Mesenteric fat pad (tissue), 1 donor: ENCODE measurements around the gene SLC35F3. TPM values are rescaled to one million over a fixed set of nuclear protein-coding genes. Genes with fewer than 3 reads are reported as not detected.

Experiments used
- DNase-seq: peaks from one replicate; pipeline ENCODE4 v3.0.0-alpha.2; 2020; ENCODE audit warnings: low spot score
- total RNA-seq: library from RNA; stranded (reverse); fragmentation: NEBNext Ultra II Directional; extraction: Animal tissue kit (Norgen Biotek cat#: 25700); gene quantifications from one replicate; pipeline ENCODE4 v1.2.1, GENCODE V29; 2021
- donor health status: DM: yes; HTN: yes; CAD: no.

SLC35F3 gene
- total RNA-seq, 1 donor from 2014 or later = not detected

DNA sequence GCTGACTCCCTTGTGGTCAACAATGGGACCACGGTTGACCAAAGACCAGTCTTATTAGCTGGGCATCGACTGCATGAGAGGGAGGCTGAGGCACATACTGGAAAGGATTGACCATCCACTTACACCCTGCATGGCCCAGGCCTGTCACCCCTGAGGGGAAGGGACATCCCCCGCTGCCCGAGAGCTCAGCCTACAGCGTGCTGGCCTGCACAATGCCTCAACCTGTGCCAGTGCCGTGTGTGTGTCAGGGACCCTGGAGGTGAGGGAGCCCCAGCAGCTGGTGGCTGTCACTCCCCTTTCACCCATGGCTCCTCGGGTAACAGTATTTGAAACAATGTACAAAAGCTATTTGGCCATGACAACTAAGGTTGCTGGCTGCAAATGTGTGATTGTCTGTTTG lies 67.3 kb downstream of the SLC35F3 start:
- DNase-seq = no peak

DNA sequence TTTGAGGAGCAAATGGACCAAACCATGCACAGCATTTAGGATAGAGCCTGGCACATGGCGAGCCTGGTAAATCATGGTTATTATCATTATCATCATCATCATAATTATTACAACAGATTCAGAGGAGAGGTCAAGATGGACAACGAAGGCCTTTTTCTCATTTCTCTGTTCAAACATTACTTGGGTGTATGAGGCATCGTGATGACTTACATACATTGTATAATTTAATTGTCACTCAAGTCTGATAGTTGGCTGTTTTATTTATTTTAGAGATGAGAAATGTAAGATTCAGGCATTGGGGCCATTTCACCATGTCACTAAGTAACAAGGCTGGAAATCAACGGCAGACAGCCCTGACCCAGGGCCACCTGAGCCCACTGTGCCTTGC lies 68.1 kb downstream of the SLC35F3 start:
- no peak for DNase-seq

DNA sequence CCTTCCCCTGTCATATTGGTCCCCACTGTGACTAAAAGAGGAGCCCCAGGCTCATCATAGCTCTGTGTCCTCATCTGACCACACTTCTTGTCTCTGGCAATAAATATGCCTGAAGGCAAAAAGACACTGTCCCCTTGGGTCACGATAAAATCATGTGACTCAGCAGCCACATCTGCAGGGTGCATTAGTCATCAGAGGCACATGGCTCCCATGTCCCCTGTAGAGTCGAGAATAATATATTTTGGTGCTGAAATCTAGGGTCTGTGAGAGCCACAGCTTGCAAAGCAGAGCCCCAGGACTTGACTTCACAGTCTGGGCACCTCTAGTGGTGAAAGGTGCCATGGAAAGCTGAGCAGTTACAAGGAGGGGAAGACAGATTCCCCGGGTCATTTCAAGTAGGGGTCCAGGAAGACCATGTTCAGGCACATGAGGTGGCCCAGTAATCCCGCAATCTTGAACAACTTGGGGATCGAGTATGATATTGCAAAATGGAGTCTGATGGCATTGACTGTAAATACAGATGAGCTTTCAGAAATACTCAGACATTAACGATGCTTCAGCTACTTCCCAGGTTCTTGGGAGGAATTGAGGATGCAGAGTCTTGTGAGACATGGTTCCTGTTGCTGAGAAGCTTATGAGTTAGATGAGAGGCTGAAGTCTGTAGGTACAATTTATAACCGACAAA lies 68.6 kb downstream of the SLC35F3 start:
- no peak for DNase-seq

DNA sequence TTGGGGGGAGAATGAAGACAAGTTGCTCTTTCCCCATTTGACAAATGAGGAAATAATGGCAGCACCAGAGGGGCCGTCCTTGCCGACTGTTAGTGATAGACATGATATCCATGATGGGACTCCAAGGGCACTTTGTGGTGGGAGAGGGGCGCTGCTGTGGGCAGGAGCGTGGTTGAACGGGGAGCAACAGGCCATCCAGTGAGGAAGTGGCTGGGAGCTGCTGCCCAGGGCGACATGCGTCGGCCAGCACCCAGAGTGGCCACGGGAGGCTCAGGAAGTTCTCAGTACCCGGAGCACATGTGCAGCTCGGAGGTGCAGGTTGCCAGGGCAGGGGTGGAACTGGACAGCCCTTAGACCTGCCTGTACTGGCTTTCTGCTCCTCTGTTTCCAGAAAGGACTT lies 71.0 kb downstream of the SLC35F3 start:
- no peak for DNase-seq

DNA sequence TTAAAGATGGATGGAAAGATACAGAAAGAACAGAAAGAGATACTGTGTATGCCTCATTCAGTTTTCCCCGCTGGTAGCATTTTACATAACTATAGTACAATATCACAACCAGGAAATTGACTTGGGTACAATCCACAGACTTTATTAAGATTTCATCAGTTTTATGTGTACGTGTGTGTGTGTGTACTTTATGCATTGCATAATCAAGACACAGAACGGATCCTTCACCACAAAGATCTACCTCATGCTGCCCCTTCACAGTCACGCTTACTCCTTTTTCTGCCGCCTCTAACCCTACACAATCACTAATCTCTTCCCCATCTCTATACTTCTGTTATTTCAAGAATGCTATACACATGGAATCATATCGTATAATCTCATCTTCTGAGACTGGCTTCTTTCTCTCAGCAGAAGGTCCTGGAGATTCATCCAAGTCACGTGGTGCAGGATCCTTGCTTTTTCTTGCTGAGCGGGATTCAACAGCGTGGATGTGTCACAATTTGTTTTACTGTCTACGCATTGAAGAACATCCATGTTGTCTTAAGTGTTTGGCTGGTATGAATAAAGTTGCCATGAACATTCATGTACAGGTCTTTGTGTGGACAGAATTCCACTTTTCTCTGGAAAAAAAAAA lies 76.7 kb downstream of the SLC35F3 start:
- DNase-seq = no peak

DNA sequence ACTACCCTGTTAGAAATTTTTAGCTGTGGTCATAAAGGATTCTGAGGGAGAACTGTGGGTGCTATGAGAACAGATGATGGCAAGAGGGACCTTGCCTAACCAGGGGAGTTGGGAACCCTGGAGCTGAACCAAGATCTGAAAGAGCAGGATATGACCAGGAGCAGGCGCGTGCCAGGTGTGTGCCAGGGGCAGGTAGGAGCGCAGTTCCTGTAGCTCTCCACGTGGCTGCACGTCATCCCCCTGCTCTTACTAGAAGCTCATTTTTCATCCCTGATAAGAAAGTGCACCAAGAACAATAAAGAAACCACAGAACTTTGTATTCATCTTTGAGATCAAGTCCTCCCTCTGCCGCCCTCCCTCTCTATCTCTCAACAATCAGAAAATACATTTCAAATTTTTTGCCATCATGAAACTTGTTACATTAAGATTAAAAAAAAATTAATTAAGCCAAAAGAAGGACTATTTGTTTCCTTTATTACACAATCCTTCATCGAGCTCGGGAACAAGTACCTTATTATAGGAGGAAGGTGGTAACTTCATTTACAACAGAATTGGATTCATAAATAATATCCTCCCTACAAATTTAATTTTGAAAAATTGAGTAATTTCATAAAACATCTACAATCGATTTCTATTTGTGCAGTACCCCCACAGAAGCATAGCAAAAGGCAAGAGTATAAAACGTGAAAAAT lies 78.5 kb downstream of the SLC35F3 start:
- no peak for DNase-seq

DNA sequence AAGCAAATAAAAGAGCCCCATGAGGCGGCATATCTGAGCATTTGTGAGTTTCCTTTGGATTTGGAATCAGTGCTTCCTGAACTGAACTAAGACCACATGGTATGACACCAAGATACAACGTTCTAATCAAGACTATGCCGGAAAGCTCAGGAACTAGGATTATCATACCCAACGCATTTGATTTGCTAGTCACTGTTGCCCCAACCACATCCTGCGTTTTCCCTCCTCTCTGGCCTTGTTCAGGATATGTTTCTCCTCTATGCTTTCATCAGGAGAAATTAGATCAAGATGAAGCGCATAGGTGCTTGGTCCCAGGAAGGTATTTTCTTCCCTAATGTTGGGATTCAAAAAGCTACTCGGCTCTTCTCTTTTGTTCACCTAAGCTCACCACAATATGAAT lies 79.3 kb downstream of the SLC35F3 start:
- no peak for DNase-seq

DNA sequence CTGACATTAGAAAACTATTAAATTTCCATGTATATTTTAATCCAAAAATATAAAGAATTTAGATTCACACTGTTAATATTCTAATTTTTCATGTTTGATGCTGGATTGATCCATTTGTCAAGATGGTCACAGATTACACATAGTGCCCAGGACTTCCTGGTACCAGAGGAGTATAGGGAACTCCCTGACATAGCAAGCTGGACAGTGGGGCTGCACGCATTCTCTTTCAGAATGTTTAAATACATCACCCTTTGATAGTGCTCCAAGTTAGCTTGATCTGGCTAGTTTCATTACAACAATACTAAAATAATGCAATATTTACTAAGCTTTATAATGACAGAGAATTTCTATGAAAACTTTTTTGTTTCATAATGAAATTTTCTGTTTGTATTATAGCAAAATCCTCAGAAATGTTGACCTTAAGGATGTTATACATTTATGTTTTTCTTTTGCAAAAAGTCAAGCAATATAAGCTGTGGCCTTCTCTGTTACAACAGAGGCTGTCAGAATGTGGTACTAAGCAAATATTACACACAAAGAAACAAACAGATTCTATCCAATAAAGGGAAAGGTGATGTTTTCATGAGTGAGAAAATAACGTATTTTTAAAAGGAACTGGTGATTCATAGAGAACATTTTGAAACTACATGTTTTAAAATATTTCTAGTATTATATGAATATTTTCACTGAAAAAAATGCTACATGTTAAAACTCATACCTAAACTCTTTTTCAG lies 84.7 kb downstream of the SLC35F3 start:
- DNase-seq = no peak

DNA sequence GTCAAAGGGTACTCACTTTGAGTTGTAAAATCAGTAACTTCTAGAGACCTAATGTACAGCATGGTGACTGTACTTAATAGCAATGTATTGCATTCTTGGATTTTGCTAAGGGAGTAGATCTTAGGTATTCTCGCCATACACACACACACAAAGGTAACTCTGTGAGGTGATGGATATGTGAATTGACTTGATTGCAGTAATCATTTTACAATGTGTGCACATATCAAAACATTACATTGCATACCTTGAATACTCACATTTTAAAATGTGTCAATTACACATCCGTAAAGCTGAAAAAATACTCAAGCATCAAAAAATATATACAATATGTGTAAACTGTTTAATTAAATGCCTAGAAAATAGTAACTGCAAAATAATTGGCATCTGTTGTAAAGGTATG lies 86.0 kb downstream of the SLC35F3 start:
- no peak for DNase-seq

DNA sequence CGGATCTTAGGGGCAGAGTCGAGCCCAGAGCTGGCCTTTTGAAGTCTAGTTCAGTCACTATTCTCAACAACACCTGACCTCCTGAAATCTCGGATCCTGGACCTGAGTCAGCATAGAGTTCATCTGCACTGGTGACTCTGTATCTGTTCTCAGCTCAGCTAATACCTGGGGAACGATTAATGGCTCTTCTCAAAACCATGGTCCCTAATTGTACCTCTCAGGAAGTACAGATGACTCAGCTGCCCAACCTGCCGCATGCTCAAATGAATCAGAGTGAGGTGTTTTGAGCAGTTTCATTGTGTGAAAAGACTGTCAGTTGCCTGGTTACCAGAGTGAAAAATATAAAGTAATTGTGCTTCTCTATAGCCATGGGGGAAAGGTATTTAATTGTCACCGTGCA lies 89.2 kb downstream of the SLC35F3 start:
- DNase-seq = no peak

DNA sequence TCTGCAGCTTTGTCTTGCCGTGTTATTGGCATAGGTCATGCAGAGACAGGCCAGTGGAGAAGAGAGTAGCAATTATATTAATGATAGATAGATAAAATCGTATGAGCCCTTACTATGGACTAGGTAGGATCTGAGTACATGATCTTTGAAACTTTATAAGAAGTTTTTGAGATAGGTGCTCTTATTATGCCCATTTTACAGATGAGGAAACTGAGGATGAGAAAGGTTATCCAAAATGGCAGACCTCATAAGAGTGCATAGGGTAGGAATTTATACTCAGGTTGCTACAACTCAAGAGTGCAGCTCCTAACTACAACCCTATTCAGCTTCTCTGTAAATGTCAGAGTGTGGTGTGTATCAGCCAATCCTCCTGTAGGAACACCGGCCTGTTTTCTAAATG lies 89.6 kb downstream of the SLC35F3 start:
- DNase-seq = no peak

DNA sequence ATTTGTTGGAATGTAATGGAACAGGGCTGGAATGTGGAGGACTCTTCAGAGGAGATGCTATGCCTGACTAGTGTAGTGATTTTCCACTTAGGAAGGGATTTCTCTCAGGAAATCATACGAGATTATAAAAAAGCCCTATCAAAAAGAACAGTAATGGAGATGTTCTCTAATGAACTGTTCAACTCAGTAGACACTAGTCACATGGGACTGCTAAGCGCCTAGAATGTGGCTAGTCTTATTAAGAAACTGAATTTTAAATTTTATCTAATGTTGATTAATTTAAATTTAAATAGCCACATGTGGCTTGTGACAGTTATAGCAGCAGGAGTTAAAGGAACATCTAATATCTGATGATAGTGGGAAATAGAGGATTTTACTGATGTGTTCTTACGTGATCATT lies 94.0 kb downstream of the SLC35F3 start:
- DNase-seq = no peak

DNA sequence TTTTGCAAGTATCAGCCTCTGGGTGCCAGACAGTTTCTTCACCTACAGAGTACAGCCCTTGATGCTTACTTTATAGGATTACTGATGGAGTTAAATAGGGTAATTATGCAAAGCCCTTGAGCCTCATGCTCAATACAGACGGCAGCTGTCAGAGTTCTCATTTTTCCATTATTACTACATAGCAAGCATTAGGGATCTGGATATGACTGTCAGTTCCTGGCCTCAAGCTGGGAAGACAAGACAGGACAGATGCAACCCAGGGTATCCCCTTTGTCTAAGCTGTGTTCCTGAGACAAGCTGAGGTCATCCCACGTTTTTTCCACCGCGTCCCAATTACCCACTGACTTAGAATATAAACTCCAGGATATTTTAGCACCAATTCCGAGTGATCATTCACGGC lies 94.4 kb downstream of the SLC35F3 start:
- DNase-seq = no peak

DNA sequence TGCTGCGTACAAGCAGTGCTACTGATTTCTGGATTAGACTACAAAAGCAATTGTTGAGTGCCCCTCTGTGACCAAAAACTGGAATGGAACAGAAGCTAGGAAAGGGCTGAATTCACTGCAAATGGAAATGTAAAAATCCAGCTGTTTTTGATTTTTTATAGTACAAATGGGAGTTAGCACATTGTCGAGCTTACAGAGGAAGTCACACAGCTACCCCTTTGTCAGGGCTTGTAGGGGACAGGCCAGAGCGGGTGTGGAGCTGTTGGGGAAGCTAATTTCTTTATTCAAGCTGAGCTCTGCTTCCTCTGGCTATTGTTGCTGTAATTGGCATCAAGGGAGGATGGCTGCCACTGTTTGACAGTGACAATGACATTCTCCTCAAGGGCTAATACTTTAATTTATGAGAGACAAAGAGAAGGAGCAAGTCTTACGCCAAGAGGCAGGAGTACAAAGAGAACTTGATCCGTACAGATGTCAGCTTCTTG lies 96.1 kb downstream of the SLC35F3 start:
- DNase-seq = no peak

DNA sequence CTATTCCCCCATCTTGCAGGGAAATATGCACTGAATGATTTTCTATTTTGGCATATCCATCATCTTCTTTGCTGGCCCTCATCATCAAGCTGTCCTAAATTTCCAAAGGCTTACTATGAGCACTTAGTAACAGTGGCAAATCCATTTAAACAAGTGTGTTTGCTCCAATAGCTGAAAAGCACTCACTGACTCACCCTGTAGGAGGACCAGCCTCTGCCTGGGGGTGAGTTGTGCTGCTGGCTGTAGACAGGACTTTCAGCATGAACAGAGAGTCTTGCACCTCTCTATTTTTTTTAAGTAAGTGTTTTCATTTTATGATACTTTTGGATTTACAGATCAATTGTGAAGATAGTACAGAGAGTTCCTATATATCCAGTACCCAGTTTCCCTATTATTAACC lies 97.3 kb downstream of the SLC35F3 start:
- no peak for DNase-seq

DNA sequence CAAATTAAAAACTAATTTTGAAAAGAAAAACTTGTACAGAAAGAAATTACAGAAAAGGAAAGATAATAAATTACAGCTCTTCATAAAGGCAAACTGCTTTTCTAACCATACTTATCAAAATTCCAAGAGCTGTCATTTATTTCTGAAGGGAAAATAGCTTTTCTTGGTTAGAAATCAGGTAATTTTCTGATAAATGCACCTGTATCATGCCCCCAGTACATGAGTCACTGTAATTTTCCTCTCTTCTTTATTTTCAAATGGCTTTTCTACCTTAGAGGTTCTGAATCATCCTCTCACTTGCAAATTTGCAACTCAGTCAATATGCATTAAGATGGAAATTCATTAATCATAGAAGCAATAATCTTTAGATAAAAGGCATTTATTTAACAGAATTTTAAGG lies 100.1 kb downstream of the SLC35F3 start:
- DNase-seq = no peak

DNA sequence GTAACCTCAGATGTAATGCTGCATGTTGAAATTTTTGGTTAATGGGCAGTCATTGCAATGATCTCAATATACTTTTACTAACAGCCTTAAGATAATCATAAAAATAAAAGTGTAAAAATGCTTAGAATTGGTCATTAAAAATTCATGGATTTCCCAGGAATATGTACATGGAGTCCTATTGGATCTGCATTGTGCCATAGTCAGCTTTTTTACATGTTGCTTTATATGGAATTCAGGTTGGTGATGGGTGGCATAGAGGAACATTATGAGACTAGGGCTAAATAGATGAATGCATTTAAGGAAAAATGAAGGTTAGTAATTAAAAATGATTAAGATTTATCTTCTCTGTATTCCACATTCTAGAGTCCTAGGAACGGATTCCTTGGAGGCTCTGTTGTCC lies 103.2 kb downstream of the SLC35F3 start:
- DNase-seq = no peak

DNA sequence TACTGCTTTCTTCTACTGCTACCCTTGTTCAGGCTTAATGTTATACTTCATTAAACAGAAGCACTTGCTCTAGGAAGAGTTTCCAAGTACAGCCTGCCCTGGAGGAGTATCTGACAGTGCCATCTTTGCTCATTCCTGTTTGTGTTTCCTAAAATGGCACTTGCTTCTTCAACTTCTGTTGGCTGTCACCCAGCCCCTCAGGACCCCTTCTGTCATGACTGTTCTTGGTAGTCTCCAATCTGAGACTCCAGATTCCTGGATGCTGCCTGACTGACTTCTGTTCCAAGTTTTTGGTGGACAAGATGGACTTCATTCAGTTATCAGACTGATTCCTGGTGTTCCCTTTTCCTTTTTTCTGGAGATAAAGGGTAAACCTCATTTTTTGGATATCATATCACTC lies 104.1 kb downstream of the SLC35F3 start:
- no peak for DNase-seq

DNA sequence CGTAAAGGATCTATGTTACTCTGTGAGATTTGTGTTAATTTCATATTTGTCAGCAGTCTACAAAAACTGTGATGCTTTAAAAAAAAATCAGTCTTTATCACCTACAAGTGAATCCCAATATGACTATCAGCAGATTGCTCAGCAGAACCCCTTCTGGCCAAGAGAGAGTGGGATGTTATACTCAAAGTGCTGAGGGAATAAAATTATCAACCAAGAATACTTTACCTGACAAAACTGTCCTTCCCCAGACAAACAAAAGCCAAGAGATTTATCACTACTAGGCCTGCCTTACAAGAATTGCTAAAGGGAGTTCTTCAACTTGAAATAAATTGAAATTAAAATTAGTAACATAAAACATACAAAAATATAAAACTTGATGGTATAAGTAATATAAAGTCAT lies 105.2 kb downstream of the SLC35F3 start:
- no peak for DNase-seq

DNA sequence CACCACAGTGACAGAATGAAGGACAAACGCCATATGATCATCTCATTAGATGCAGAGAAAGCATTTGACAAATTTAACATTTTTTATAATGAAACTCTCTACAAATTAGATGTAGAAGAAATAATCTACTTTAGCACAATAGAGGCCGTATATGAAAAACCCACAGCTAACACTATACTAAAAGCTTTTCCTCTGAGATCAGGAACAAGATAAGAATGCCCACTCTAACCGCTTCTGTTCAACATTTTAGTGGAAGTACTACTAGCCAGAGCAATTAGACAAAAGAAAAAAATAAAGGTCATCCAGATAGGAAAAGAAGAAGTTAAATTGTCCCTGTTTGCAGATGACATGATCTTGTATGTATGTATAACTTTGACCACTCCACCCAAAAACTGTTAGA lies 109.7 kb downstream of the SLC35F3 start:
- DNase-seq = no peak

DNA sequence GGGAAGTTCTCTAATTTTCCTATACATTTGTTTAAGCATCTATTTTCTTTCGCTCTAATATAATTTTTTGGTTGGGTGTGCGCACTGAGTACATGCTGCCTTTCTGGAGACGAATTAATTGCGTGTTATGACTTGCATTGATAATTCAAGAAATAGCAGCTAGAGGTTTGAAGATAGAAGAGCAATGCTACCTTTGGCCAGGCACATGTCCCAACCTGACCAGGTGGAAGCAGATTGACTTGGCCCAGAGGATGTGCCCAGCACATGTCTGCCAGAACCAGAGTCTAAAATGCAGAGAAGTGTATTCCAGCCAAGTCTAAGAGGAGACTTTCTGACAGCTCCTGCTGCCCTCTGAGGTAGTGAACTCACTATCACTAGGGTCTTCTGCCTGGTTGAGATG lies 114.3 kb downstream of the SLC35F3 start:
- no peak for DNase-seq

DNA sequence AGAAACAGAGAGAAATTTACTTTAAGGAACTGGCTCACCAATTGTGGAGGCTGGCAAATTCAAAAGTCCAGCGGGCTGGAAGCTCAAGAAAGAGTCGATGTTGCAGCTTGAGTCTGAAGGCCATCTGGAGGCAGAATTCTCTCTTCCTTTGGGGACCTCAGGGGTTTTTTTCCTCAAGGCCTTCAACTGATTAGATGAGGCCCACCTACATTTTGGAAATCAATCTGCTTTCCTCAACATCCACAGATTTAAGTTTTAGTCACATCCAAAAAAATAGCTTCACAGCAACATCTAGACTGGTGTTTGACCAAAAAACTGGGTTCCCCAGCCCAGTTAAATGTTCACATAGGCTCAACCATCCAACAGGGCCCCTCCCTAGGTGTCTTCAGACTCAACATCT lies 114.9 kb downstream of the SLC35F3 start:
- no peak for DNase-seq
